NCI-H2196 (cell line): ENCODE results near the gene EPHB1.
A peak's percentile ranks its signal among the peaks of the same experiment; 100 is the strongest.

Source experiments
- DNase-seq: peaks from one replicate; lab custom pipeline; 2025; ENCODE audit not compliant: unreplicated experiment; lab: John Stamatoyannopoulos, UW

The EPHB1 gene

DNA sequence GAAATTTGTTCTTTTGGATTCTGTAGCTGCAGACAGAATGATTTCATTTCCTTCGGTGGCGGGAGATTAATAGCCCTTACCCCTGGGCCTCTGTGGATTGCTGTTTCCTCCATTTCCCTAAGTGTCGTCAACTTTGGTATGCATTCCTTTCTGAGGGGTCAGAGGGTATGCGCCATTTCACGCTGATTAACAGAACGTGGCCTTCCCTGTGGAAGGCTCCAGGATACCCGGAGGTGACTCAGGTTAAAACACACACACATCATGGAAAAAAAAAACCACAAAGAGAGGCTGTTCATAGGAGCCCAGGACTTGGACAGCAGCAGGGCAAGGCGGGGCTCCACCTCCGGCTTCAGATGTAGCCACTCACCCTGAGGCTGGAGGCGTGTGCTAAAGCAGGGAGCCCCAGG lies 51.9 kb downstream of the EPHB1 start:
- no peak for DNase-seq

DNA sequence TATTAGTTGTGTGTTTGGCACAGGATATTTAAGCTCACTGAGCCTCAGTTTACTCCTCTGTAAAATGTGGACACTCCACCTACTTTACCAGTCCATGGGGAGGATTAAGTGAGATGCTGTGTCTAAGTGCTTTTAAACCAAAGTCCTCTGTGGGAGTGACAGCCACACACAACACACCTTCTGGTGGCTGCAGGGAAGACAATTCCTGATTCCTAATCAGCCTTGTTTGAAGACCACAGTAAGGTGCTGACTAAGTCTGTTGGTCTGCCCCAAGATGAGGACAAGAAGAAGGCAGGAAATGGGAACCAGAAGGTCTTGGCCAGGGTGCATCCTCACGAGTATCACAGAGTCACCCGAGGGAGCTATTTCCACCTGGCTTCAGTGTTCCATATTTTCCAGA lies 52.3 kb downstream of the EPHB1 start:
- DNase-seq: no peak

DNA sequence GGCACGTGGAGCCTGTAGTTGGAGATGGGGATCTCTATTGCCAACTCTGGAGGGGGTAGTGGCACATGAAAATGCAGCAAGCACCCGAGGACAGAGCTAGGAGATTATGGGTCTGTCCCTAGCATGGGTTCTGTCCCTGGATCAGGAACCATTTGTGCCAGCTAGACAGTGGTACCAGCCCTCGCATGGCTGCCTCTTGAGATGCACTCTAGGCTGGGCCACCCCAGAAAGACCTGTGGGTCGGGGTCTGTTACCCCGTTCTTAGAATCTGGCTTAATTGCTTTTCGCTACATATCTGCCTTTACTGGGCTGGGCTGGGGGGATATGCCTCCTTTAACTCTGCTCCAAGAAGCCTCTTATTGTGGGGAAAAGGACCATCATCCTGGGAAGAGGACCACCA lies 54.5 kb downstream of the EPHB1 start:
- no peak for DNase-seq

DNA sequence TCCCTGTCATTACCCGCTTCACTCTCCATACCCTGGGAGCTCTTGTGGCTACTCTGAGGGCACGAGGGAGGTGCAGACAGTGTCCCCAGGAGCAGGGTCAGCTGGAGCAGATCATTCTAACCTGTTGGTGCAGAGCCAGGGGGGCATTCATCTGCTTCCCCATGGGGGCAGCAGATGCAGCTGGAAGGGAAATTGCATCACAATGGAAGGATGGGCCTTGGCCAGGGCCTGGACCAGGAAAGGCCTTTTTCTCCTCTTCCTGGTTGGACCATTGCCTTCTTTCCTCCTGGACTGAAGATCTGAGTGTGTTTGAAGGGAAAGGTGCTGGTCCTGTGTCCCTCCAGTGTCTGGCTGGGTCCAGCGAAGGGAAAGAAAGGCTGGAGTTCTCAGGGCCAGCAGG lies 55.7 kb downstream of the EPHB1 start:
- DNase-seq: no peak

DNA sequence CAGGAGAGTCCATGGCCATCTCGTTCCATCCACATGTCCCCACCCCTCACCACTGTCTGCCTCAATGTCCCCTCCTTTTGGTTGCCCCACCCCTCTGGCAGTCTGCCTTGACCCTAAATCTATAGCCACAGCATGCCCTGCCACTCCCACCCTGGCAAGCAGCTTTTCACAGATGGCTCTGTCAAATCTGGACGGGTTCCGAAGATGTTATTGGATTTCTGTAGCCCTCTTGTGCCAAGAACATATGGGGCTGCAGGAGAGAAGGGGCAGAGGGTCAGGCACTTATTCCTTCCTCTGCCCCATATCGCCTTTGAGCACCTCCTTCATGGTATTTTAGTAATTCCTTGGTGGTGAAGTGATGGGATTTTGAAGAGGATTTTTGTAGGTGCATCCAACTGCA lies 57.1 kb downstream of the EPHB1 start:
- no peak for DNase-seq

DNA sequence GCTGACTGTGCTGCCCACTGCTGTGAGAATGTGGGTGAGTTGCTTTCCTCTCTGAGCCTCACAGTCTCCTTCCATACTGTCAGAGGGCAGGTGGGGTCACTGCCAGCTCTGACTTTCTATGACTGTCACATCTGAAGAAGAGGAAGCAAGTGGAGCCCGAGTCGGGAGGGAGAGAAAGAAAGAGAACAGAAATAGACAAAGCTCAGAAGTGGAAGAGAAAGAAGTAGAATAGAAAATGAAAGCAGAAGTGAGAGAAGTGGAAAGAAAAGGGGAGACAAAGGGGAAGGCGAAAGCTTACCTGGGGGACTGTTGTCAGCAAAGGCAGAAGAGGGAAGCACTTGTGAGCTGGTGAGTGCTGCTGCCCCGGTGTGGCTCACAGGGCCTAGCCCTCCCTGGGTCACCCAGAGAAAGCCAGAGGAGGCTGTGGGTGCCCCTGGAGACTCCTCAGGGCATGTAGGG lies 57.9 kb downstream of the EPHB1 start:
- DNase-seq: no peak

DNA sequence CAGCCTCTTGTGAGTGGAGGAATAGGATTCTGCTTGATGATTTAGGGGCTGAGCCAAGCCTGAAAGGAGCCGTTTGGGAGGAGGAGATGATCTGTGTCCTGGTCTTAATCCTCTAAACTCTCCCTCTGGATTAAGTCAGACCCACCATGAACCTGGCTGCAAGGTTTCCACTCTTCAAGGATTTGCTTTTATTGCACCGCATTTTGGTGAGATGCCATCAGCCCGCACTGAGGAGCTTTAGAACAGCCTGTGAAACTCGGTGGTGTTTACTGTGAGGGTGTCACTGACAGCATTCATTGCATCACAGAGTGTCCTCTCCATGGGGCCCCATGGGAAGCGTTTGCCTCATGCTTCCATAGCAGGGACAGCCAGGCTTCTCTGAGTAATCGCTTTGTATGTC lies 59.2 kb downstream of the EPHB1 start:
- no peak for DNase-seq

DNA sequence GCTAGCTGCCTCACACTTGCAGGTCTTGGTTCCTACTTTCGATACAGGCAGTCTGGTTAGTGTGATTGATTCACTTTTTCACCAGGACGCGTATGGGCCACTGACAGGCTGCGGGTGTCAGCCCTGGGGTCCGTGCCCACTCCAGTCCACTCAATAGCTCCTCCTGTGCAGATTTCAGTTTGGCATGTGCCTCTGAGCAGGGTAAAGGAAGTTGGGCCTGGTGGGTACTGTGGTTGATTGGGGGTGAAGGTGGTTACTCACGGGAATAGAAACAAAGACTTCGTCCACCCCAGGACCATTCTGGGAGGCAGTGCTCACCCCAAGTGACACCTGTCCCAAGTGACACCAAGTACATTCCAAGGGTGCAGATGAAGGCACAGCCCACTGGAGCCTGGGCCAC lies 62.3 kb downstream of the EPHB1 start:
- no peak for DNase-seq

DNA sequence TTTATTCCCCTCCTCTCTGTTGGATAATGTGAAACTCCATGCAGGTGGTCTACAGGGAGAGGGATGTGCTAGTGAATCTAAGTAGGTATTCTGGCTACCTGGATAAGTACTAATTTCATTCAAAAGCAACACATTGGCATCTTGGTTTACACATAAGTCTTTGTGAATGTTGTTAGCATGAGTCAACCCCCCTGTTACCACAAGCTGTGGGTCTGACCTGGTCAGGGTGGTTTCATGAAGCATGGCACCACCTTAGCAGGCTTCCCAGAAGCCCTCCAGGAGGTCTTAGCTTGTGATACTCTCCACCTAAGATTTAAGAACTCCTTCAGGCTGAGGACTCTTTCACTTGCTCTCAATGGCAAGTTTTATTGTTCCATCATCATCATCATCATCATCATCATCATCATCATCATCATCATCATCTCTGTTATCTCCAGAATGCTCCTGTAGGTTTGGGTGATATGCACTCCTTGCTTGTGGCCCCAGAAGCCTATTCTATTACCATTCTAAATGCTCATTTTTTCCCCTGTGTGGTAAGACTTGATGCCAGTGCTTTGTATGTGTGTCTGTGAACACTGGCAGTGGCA lies 62.8 kb downstream of the EPHB1 start:
- DNase-seq: no peak

DNA sequence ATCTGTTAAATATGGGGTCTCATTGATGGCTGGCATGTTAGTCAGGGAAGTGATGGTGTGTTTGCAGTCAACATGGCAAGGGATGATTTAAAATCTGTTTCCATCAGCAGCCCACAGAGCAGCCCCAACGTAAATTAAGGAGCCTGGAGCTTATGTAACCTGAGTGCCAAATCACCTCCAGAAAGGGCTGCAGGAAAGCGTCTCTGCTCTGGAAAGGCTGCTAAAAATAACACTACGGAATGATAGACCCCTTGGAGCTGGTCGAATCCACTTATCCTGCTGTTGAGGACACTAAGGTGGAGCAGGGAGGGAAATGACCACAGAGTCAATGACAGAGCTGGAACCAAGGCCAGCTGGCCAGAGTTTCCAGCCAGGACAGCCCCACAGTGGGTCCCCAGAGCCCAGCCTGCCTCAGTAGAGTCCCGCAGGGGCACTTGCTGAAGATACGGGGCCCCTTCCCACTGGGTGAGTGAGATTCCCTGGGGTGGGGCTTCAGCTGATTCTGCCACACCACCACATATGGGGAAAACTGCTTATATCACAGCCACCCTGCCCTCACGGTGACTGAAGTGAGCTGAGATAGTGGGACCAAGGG lies 63.5 kb downstream of the EPHB1 start:
- DNase-seq: no peak

DNA sequence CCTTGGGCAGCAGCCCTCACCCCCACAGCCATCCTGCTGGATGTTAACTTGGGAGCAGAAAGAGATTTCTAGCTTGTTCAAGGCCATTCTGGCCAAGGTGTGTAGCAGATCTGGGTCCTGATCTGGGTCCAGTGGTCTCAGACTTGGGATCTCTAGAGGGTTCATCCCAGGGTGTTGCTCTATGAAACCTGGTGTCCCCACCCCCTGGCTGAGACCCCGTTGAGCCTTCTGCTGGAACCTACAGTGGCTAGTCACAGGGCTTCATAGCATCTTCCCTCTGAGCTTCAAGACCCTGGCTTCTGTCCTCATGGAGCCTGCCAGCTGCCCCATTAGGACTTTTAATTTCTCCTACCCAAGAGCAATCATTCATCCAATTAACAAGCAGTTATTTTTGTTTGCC lies 64.3 kb downstream of the EPHB1 start:
- DNase-seq: no peak

DNA sequence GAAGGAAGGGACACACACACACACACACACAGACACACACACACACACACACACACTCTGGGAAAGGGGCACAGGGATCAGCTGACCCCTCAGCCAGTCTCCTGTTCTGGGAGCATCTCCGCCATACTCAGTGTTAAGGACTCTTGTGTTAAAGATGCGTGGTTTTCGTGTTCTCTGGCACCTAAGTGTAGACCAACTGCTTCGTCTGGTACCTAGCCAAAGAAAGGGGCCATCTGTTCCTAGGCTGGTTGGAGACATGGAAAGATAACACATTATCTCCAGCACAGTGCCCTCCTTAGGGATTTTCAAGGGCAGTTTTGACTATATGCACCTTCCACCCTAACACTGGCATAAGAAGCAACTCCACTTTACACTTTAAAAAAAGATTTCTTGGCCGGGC lies 65.1 kb downstream of the EPHB1 start:
- no peak for DNase-seq

DNA sequence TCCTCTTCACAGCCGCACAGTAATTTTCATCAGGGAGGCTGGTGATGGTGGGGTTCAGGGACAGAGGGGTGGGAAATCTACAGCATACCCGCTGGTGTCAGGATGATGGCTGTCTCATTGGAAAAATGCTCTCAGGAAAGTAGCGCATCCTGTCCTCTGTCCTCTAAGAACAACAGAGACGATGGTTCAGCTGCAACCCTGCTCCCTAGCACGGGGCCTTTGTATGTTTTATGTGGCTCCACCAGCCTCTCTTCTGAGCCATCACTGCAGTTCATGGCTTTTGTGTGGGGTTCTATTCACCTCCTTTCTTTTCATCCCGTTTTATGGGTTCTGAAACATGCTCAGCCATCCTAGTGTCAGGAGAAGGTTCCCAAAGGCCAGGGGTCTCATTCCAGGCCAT lies 68.9 kb downstream of the EPHB1 start:
- DNase-seq: no peak

DNA sequence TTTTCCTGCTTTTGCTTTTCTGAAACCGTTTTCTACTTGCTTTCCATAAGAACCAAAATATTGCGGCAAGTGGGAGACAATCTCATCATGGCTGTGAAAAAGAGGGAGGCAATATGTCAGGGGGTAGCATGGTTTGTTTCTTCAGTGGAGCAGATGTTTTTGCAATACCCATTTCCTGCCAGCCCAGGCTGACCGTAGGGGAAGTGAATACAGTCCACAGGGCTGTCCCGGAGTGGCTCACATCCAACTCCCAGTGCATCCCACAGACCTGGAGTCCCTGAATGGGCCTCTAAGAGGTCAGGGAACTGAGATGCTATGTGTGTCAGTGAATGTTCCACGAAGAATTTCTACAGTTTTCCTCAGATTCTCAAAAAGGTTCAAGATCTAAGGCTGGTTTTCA lies 69.6 kb downstream of the EPHB1 start:
- no peak for DNase-seq

DNA sequence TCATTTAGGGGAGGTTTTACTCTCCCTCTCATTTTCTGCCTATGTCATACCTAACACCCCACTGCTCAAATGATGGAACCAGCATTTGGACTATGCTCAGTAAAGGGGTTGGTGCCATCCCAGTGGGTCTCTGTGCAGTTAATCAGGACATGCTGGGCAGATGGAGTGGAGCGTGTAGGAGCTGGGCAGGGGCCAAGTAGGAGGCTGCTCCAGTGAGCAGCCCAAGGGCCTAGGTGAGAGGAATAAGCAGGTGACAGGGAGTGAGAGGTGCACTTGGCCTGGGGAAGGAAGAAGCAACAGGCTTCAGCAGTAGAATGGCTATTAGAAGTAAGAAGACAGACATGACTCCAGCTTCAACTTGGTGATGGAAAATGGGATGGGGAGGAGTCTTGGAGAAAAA lies 72.2 kb downstream of the EPHB1 start:
- no peak for DNase-seq

DNA sequence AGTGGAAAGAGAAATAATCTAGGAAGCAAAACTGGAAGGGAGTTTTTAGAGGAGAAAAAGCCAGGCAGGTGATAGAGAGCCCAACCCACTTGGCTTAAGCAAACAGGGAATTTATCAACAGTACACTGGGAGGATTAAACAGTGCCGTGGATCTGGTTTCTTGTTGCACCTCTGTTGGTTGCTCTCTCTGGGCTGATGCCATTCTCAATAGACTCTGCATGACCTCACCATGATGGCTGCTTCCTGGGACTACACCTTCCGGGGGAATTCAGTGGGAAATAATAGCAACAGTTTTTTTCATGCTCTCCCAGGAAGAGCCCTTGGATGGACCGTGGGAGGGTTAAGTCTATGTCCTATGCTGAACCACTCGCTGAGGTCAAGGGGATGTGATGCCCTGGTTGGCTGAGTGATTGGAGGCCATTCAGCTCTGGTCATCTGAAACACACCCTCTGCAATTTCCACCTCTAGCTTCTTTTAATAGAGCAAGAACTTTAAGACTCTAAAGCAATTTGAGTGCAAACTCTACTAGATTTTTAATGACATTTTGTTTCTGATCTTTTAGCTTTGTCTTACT lies 74.2 kb downstream of the EPHB1 start:
- DNase-seq: peak; percentile 60

DNA sequence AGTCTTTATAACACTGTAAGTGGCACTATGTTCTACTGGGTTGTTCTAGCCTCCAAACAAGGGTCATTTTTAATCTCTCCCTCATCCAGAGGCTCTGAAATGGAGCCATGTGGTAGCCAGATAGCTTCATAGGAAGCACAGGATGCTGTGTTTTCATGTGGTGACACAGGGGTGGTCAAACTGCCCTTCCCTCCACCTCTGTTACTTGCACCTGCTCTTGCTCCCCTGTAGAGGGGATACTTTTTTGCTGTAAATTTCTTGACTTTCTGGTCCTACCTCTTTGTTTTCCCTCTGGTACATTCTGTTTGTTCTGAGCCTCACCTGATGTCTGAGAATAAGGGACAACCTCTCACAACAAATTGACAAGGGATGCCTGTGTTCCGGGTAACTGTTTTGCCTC lies 76.8 kb downstream of the EPHB1 start:
- no peak for DNase-seq

DNA sequence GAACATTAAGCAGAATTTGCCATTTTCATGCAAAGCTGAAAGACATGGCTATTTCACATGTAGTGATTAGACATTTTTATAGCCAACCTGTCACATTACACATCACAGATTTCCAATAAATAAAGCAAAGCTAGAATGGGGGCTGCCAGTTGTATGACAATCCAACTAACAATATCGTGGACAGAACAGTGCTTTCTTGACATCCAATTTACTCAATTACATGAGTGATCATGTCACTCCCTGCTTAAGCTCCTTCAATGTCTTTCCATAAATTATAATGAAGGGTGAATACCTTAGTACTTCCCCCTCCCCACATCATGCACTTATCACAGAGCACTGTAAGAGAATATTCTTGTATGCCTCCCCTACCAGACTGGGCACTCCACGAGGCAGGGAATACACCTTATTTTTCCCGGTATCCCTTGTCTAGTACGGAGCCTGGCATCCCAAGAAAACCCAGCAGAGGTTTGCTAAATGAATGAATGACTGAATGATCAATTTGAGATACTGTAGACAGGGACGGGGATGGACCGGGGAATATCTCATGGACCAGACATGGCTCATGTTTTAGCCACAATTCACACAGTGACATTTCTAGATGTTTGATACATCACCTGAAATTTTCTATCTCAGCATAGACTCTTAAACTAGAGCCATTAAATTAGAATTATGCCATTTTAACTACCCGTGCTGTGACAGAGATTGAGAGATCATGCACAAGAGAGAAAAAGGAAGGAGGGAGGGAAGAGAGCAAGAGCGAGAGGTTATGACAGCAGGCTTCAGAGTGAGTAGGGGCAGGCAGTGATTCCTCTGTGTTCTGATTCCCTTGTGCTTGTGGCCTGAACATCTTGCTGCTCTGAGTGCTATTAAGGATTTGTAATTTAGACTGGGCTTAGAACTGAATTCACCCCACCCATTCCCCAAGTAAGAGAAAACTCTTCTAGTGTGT lies 77.7 kb downstream of the EPHB1 start:
- no peak for DNase-seq

DNA sequence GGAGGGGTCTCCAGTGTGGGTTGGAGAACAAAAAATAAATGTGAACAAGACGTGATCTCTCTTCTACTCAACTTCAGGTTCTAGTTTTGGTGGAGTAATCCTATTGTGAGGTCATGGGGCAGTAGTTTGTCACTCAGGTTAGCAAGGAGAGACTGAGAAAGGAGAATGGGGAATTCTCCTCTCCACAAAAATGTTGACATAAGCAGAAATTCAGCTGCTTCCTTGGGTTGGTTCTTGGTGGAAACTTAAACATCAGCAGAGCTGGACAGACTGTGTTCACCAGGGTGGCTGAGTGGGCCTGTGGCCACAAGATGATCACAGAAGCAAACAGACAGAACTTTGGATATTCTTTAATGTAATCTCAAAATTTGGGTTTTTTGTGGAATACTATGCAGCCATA lies 78.7 kb downstream of the EPHB1 start:
- DNase-seq: no peak

DNA sequence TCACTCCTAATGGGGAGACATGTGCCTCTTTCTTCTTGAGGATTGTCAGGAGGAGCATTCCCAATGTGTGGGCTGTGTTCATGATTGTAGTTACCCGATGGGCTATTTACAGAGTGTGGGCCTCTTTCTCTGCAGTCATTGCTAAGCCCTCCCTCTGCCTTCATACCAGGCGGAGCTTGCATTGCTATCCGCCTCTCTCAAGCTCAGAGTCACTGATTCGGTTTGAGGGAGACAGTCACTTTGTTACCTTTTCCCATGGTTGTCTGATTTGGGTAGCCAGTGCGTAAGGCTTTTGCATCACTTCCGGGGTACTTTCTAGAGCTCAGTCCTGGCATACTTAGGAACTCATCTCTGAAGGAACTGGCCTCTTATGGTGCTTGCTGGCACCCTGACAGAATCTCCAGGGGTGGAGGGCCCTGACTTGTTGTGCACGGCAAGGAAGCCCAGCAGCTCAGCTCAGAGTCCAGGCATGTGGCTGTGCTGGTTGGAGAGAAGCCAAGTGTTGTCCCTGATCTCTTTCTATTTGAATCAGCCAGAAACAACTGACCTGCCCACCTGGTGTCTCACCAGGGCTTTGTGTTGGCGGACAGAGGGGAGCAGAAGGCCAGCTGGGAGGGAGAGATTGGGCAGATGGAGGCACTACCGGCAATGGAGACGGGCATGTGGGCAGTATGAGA lies 79.8 kb downstream of the EPHB1 start:
- peak; percentile 67 for DNase-seq

DNA sequence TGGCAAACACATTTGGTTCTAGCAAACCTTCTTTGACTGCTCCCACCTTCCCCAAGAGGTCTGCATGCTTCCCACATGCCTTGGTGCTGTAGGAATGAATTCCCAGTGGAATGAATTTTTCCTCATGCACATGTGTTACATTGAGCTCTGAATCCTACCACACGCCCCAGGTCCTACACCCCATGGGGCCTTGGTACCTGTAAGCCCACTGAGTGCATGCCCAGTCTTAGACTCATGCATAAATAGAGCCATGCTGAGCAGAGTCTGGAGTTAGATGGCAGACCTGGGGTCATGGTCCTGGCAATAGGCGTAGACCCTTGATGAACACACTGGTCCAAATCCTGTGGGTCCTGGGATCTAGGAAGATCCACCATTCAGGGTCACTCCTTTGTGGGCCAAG lies 81.8 kb downstream of the EPHB1 start:
- no peak for DNase-seq
